GM06990 (cell line): ENCODE measurements around the gene R3HDM2.
A peak's percentile ranks its signal among the peaks of the same experiment; 100 is the strongest.

ENCODE experiments used
- DNase-seq: peaks from one replicate; pipeline ENCODE4 v3.0.0-alpha.2; 2011; ENCODE audit not compliant: insufficient read length; ENCODE audit errors: extremely low read depth
- H3K27me3 ChIP-seq: replicated peaks from 2 replicates; pipeline ENCODE4 v1.6.0; 2011; ENCODE audit warnings: low read length; ENCODE audit not compliant: control insufficient read depth, insufficient read depth
- H3K36me3 ChIP-seq: 2 replicates; pipeline ENCODE4 v1.5.1; 2011; ENCODE audit warnings: low read length; ENCODE audit not compliant: control insufficient read depth, insufficient read depth
- H3K4me3 ChIP-seq: replicated peaks from 2 replicates; pipeline ENCODE4 v1.5.1; 2011; ENCODE audit warnings: low read depth, mild to moderate bottlenecking, control low read depth, low read length
- TF ChIP-seq, protein P1 (sequence below): IDR thresholded peaks from 2 replicates; pipeline ENCODE4 v1.5.1; 2011; ENCODE audit warnings: low read length, control low read depth, mild to moderate bottlenecking, inconsistent platforms; ENCODE audit not compliant: insufficient read depth, poor library complexity, severe bottlenecking

The R3HDM2 gene

DNA sequence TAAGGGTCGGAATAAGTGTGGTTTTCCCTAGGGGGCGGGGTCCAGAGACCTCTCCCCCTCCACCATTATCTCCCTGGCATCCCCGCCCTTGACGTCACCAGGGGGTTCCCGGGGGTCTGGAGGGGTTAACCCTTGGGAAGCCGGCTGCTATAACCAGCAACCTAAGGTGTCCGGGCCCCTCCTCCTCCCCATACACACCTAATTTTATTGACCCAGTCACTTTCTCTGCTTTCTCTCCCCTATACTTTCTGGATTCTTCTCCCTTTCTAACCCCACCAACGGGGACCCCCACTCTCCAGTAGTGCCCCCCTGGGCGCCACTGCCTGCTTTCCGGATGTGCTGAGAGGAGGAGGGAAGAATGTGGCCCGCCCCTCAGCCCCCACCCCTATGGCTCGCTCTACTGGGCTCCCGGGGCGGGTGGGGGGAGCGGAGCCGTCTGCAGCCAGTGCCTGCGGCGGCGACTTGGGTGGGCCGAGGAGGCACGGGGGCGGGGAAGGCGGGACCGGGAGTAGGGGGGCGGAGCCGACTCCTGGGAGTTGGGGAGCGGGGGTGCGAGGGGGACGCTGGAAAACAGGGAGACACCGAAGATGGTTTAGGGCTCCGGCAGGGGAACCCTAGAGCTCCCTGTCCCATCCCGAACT is 30.6 kb upstream of the R3HDM2 start:
- Histone ChIP-seq H3K36me3 (no peaks in the 10 kb centered on the region), H3K27me3 (no peaks in the 10 kb centered on the region), H3K4me3 (peak overlapping the region; percentile 58)
- TF ChIP-seq, protein P1, sequence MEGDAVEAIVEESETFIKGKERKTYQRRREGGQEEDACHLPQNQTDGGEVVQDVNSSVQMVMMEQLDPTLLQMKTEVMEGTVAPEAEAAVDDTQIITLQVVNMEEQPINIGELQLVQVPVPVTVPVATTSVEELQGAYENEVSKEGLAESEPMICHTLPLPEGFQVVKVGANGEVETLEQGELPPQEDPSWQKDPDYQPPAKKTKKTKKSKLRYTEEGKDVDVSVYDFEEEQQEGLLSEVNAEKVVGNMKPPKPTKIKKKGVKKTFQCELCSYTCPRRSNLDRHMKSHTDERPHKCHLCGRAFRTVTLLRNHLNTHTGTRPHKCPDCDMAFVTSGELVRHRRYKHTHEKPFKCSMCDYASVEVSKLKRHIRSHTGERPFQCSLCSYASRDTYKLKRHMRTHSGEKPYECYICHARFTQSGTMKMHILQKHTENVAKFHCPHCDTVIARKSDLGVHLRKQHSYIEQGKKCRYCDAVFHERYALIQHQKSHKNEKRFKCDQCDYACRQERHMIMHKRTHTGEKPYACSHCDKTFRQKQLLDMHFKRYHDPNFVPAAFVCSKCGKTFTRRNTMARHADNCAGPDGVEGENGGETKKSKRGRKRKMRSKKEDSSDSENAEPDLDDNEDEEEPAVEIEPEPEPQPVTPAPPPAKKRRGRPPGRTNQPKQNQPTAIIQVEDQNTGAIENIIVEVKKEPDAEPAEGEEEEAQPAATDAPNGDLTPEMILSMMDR = no peak
- no peak for DNase-seq

DNA sequence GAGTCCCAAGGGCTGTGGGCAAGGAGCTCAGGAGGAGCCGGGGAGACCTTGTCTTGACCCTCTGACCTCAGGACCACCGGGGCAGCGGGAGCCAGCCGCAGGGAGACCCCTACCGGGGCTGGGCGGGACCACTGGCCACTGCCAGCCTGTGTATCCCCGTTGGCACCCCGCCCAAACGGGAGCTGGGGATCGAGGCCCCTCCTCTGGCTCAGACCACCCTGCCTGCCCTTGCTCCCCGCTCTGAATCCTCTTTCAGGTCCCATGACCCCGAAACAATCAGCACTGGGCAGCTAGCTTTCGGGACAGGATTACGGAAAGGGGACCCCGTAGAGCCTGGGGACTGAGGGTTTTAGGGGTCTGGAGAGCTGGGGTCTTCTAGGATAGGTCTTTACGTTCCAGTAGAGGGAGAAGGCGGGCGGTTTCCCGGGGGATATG is 30.0 kb upstream of the R3HDM2 start:
- no peaks in the 10 kb centered on the region for H3K36me3 ChIP-seq
- TF ChIP-seq, protein P1 = no peak
- H3K4me3 ChIP-seq = peak overlapping the region; percentile 58
- H3K27me3 ChIP-seq = no peaks in the 10 kb centered on the region
- no peak for DNase-seq

DNA sequence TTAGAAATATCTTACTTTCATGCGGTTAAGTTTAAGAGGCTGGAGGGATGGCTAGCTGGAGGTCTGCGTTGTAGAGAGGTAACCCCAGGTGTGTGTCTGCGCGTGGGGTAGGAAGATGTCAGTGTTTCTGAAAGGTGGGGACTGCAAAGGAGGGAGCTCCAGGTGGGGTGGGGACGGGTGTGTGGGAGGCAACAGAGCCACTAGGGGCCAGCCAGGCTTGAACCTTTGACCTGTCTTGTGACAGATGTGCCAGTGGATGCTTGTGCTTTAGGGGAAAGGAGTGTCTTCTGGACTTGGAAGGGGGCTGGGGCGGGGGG is 29.6 kb upstream of the R3HDM2 start:
- Histone ChIP-seq H3K27me3 (no peaks in the 10 kb centered on the region), H3K4me3 (no peak overlapping the region), H3K36me3 (no peaks in the 10 kb centered on the region)
- TF ChIP-seq, protein P1 = no peak
- no peak for DNase-seq

DNA sequence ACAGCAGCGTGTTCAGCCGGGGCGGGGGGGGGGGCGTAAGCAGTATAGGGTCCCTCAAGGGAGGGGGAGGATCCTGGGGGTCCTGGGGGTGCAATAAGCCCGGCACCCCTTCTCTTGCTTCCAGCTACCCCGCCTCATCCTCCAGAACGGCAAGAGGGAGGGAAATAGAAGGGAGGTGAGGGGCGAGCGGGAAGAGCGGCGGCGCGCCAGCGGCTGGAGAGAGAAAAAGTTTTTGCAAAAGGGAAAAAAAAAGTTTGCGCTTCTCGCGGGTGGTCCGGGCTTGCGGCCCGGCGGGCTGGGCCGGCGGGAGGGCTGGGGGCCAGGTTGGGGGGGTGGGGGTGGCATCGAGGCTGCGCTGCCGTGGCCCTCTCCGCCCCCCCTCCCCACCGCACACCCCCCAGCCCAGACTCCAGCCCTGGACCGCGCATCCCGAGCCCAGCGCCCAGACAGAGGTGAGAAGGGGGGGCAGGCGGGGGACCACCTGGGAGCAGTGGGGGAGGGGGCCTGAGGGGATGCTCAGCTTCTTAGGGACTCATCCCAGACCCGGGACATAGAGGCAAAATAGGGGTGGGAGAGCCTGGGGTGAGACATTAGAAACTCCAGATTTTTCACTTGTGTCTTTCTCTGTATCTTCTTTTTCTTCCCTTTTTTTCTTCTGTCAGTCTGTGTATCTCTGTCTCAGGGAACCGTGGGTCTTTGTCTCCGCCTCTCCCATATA is 29.1 kb upstream of the R3HDM2 start, which contains the start of gene GLI1:
GLI1 (plus strand) TSS at position 36 of the 718 bp plus-strand sequence. CDS start 3,907 bp downstream, outside the sequence.
- Histone ChIP-seq H3K27me3 (no peaks in the 10 kb centered on the region), H3K4me3 (peak within 1 kb of the TSS; percentile 81), H3K36me3 (no peaks in the 10 kb centered on the region)
- TF ChIP-seq, protein P1 = no peak
- DNase-seq = no peak

DNA sequence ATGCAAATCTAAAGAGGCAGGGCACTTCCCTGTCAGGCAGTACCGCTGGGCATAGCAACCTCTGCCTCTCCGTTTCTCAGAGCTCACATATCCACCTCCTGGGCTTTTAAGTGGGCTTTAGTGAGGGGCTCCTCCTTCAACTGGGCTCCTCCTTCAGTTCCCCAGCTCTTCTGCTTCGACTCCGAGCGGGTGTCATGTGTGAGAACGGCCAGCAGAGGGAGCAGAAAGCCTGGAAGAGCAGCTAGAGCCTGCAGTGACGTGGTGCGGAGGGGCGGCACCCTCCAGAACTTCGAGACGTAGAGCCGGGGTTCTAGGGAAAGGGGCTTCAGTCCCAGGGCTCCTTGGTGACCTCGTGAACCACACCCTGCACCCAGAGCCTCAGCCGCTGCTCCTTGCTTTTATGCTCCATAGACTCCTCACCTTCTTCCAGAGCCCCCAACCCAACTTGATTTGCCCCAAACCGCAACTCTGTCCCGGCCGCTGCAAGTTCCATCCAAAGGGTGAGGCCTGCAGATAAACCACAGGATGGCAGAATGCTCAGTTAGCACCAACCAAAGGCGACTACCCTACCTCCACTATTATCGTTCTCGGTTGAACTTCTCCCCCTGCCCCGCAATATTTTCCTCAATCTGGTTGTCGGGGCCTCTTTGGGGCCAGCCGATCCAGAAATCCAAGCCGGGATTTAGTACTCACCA is 28.4 kb upstream of the R3HDM2 start:
- H3K27me3 ChIP-seq = no peaks in the 10 kb centered on the region
- no peaks in the 10 kb centered on the region for H3K36me3 ChIP-seq
- TF ChIP-seq, protein P1 = peak; percentile 98
- H3K4me3 ChIP-seq = peak overlapping the region; percentile 81
- DNase-seq = peak; percentile 89
